Iris pigment epithelial cell (primary cell): ENCODE measurements around the gene SAMD8.
"Not testable (repeated sequence)": the region's sequence is repeated elsewhere in the genome, so short reads cannot be mapped to it uniquely, and the experiment has no call there.

Source experiments
- DNase-seq: peaks from one replicate; pipeline ENCODE4 v3.0.0-alpha.2; 2011; ENCODE audit warnings: low read depth

The SAMD8 gene

DNA sequence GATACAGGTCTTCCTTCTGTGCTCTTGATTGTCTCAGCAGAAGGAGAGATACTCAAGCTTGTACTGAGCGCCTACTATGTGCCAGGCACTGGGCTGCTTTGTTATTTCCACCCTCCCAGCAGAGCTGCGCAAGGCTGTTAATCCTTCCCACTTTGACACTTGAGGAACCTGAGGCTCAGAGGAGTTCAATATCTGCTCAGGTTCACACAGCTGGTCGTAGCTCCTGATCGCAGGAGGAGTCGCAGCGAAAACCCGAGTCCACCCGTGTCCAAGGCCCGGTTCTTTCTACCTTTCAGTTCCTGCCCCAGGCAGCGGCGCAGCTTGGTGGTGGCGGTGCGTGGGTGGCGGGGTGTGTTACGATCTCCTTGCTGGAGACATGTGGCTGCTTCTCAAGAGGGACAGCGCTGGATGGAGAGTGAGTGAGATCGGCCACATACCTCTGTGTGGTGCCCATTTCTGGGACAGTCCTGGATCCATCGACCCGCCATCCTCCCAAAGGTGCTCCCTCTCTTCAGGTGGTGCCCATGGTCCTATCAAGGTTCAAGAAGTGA is 26.5 kb upstream of the SAMD8 start:
- no peak for DNase-seq

DNA sequence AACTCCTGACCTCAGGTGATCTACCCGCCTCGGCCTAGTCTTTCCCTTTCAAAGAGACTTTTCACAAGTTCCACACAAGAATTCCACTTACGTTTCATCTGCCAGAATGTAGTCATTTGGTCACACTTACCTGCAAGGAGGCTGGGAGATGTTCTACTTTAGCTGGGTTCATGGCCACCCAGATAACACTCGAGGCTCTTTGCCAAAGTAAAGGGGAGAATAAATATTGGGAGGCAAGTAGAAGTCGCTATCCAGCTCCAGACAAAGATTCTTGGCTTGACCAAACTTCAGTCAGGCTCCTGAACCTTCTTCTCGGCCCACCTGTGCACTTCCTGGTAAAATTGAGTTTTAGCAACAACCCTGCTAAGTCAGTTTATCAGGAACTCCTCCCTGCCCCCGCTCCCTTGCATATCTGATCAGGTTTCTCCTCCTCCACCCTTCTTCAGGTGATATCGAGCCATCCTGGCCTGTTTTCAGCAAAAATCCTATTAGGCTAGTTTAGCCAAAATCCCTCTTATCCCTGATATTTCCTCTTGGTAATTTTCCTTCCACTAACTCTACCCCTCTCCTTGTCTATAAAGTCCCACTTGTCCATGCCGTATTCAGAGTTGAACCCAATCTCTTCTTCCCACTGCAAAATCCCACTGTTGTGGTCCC is 25.1 kb upstream of the SAMD8 start:
- DNase-seq: no peak

DNA sequence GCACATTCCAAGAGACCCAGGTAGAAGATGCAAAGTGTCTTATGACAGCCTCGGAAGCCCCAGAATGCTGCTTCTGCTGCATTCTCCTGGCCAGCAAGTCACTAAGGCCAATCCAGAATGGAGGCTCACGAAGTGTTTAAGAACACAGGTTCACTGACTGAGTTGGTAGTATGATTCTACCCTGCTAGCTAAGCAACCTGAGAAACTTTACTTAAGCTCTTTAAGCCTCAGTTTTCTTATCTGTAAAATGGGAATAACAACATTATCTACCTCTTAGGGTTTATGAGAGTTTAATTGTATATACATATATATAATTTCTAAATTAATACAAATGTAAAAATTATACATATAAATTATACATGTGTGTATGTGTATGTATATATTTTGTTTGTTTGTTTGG is 22.8 kb upstream of the SAMD8 start:
- no peak for DNase-seq

DNA sequence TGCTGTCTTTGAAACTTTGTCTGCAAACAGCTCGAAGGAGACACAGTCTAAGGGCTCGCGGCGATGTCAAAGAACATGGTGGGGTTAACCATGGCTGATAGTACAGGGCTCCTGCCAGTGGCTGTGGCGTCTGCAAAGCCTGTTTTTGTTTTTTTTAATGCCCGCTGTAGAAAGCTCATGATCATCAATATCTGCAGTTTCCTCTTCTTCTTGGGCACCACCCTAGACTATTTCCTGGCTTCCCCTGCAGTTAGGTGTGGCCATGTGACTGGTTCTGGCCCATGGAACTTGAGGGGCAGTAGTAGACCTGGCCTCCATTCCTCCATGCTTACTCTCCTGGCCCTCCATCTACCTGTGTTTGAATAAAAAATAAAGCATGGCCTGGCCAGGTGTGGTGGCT is 21.8 kb upstream of the SAMD8 start:
- no peak for DNase-seq

DNA sequence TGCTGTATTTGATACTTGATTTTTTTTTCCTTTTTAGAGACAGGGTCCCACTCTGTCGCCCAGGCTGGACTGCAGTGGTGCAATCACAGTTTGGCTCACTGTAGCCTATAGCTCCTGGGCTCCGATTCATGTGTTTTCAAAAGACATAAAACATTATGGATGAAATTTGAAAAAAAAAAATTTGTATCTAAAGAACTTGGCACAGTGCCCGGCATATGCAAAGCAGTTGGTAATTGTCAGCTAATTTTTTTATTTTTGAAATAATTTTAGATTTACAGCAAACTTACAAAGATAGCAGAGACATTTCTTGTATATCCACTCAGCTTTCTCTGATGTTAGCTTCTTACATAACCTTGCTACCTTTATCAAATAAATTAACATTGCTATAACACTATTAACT is 20.3 kb upstream of the SAMD8 start:
- DNase-seq: no peak

DNA sequence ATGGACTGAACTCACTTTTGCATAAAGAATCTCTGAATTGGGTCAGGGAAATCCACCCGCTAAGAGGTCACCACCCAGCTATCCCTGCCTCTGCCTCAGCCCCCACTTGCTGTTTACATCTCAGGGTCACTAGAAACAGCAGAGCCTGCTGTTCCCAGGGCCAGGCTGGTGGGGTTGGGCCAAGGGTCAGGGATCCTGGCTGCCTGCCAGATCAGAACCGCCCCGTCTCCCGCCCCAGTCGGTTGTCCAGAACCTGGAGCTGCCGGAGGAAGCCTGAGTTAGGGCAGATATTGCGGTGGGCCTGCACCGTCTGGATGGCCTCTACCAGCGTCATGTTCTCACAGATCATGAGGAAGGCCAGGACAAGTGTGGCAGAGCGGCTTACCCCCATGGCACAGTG is 17.0 kb upstream of the SAMD8 start:
- DNase-seq: no peak

DNA sequence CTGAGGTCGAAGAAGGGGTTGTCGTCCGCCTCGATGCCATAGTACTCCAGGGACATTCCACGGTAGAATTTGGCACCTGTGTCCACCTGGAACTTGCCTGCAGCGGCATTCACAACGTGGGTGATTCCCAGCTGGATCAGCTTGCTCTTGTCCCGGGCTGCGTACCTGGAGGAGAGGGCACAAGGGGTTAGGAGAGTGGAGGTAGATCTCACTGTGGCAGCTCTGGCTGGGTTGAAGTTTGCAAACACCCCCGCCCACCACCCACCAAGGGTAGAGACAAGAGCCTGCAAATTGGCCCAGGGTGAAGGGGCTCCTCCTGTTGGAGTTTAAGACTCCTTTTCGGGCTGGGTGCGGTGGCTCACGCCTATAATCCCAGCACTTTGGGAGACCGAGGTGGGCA is 15.8 kb upstream of the SAMD8 start:
- no peak for DNase-seq

DNA sequence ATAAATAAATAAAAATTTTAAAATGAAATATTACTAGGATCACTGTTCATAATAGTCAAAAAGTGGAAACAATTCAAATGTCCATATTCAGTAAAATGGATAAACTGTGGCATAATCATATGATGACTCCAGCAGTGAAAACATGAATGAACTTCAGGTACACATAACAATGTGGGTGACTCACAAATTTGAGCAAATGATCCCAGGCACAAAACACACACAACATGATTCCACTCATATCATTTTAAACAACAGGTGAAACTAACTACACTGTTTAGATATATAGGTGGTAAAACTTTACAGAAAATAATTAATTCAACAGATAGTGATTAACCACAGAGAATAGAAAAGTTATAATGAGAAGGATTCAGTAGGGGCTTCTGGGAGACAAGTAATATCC is 14.7 kb upstream of the SAMD8 start:
- no peak for DNase-seq

DNA sequence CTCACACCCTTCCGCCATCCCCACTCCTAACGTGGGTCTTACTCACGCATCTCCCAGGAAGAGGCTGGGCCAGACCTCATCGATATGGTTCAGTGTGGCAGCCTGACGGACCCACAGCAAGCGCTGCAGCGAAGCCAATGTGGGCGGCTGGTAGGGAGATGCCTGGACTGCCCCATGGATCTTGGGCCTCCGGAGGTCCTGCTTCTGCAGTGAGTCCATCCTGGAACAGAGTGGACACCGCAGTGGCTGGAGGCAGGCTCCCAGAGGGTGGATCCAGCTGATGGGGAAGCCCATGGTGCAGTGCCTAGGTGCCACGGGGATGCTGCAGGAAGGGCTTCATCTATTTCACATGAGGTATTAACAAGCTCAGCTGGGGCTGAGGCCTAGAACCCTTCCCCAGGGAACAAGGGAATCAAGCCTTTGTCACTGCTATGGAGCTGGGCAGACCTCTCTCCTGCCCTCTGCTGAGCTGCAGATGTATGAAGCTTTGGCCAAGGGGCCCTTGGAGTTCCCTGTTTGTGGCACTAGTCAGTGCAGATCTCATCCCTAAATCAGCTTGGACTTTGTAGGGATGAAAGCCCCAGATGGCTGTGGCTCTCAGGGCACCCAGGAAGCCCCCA is 13.7 kb upstream of the SAMD8 start:
- peak; percentile 15 for DNase-seq

DNA sequence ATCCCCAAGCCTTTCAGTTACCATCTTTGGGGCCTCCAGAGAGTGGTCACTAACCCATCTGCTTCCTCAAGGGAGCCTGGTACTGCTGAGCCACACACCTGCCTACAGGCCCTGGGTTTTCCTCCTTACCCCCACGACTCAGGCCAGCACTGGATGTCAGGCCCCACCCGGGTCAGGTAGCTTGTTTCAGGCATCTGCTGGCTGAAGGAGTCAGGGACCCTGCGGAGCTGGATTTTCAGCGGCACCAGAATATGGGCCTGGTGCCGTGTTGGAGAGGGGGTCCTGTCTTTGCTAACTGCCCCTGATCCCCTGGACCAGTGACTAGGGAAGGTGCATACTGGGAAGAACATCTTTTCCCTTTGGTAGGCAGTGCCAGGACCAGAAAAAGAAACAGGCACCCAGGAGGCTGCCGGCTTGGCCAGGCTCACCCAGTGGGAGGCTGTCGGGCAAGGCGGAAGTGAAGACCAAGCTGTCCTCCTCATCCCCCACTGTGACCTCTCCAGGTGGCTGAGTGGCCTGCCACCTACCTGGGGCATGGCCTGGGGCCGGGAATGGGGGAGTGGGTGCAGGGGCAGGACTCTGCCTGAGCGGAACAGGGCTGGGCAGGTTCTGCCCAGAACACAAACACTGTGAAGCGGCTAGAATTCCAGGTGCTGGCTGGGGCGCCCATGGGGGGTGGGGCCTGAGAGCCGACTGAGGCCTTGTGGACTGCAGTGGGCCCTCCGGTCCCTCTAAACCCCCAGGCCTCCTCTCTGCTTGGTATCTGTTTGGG is 12.4 kb upstream of the SAMD8 start:
- no peak for DNase-seq

DNA sequence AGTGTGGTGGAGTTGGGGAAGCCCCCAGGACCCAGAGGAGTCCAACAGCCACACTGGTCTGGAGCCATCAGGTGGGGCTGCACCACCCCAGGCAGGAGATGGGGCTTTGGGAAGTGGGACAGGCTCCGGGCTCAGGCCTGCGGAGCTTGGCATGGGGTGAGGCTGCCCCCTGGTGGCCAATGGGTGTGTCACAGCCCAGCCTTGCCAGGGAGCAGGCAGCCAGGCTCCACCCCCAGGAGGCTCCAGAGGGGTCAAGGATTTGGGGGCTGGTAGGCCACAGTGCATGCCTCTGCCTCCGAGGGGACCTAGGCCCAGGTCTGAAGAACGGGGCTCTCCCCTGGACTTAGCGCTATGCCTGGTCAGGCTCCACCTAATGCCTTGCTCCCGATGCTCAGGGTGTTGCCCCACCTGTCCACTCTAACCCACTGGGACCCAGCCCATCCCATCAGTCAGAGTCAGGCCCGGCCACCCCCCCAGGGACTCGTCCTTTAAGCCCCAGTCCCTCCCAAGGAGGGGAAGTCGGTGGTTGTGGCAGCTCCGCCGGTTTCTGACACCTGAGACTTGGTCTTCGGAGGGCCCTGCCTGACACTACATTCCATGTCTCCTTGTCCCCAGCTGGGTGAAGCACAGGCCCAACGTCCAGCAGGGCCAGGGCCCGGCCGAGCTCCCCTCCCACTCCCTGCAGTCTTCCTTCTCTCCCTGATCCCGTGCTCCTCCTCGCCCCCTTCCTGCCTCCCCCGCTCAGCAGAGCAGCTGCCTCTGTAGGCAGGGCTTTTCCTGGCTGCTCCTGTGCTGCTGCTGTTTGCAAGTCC is 11.3 kb upstream of the SAMD8 start:
- DNase-seq: peak; percentile 49

DNA sequence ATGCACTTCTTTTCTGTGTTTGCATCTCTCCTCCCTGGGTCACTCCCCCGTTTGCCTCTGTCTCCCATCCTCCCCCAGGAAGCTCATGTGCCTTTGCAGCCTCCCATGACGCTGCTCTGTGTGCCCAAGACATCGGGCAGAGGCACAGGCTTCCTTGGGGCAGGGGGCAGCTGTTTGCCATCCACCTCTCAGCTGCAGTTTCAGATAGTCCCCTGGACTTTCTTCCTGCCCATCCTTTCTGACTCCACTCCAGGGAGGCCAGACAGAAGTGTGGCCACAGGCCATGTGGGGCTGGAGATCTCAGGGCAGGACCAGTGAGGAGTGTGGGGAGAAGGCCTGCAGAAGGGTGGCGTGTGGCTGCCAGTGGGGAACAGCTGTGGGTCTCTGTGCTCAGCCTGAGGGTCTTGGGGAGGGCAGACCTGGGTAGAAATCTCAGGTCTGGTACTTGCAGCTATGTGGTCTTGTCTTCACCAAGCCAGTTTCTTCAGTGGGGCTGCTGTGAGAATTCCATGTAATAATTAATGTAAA is 10.6 kb upstream of the SAMD8 start:
- no peak for DNase-seq

DNA sequence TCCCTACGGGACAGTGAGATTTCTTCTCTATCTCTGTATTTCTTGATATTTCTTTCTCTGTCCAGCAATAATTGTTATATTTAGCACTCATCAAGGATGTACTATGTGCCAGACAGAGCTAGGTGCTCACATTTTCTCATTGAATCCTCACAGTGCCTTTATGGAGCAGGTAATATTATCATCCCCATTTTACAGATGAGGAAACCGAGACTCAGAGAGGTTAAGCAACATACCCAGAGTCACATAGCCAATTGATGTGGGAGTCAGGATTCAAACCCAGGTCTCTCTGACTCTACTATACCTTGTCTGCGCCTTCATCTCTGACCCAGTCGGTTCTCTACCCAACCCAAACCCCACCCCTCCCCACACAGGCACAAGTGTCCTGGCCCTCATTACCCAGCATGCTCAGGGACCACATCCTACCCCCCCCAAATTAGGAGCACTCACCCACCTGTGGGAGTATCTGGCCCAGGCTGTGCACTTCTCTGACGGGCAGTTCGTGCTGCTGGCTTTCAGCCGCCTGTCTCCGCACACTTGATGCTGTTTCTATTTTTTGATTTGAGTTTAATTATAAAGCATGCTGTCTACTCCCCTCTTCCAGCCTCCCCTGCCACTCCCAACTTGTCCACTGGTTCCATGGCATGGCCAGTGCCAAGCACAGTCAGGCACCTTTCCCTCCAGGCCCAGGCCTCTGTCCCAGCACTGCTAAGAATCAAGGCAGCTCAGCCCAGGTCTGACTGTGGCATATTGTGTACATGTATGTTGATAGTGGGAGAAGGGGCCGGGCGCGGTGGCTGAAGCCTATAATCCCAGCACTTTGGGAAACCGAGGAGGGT is 9.8 kb upstream of the SAMD8 start:
- no peak for DNase-seq

DNA sequence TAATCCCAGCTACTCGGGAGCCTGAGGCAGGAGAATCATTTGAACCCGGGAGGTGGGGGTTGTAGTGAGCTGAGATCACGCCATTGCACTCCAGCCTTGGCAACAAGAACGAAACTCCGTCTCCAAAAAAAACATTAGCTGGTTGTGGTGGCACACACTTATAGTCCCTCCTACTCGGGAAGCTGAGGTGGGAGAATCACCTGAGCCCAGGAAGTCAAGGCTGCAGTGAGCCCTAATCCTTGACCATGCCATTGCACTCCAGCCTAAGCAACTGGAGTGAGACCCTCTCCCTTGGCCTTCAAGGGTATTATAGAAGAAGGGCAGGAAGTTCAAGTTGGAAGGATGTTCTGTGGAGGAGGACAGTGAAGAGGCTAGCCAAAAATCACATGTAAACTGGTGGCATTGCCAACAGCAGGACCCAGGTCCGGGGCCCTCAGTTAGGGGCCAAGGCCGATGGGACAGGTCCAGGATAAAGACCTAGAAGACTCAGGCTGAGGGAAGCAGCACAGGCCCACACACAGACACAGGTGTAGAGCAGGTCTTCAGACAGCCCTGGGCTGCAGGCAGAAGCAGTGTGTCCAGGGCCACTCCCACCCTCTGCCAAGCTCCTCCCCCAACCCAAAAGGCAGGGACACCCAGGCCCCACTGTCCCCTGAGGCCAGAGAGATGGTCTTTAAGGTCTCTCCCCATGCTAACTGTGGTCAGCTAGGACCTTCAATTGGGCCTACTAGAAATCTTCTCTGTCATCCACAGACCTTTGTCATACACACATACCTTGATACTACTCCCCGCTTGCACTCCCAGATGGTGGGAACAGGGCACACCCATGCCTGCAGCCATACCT is 8.4 kb upstream of the SAMD8 start:
- DNase-seq: no peak

DNA sequence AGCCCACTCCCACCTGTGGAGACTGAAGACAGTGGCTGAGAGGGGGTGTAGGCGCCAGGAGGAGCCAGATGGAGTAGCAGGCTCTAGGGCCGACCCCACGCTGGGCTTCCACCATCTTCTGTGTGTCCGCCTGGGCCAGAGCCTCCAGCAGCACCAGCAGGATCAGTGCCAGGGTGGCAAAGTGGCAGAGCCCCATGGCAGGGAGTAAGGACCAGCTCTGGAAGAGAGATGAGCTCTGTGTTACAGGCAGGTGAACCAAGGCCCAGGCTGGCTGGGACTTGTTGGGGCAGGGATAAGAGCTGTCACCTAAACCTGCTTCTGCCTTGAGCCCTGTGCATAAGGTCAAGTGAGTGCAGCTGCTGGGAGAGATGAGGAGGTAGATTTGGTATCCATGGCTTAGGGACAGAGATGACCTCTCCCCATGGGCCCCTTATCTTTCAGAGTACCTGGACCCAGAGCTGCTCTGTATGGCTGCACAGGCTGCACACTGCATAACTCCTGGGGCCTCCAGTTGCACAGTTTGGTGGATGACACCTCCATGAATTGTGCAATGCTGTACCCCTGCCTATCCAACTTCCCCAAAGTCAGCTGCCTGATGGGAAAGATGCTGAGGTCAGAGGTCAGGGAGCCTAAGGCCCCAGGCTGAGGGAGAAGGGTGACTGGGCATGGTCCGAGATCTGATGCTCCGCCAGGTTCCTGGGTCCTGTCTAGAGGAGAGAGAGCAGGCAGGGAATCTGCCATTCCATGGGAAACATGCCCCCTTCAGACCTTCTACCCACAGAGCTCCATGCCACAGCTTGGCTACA is 7.4 kb upstream of the SAMD8 start:
- no peak for DNase-seq

DNA sequence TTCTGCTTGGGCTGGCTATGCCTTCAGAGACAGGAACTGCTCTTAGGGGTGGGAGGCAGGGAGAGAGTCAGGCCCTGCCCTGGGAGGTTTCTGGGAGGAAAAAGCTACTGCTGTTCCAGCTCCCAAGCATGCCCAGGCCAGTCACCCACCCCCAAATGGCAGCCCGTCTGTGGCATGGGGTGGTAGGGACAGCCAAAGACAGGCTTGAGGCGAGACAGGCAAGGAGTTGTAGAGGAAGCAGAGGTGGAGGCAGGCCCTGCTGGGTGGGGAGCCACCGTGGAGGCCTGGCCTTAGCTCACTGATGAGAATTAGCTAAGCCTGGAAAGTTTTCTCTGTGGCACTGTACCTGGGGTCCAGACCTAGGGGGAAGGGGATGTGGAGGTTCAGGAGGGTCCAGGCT is 6.6 kb upstream of the SAMD8 start:
- no peak for DNase-seq

DNA sequence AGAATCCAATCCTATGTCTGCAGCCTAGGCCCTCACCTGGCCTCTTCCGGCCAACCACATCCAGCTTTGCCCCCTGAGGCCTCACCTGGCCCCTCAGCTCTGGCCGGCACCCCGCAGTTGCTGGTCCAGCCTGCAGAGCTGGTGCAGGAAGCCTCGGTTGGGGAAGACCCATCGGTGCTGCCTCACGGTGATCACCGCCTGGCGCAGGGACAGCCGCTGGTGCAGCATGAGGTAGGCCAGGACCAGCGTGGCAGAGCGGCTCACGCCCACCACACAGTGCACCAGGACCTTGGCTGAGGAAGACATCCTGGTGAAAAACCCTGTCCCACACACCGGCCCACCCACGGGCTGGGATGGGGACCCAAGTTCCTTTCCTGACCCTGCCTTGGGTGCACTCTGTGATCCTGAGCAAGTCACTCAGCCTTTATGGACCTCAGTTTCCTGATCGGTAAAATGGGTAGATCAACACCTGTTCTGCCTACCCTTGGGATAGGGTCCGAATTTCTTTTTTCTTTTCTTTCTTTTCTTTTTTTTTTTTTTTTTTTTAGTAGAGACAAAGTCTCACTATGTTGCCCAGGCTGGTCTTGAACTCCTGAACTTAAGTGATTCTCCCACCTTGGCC is 5.8 kb upstream of the SAMD8 start:
- no peak for DNase-seq

DNA sequence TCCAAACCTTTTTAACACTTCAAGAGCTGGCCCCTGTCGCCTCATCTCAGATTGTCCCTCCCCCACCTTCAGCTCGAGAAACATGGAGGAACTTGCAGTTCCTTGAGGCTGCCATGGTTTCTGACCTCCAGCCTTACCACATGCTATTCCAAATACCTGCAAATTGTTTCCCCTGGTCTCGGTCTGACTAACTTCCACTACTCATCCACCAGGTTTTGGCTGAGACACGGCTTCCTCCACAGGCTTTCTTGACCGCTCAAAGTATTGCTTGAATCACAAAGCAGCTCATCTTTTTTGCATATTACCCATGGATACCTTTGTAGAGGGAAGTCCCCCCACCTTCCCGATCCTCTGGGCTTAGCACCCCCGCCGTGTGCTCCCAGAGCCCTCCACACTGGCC is 5.2 kb upstream of the SAMD8 start:
- DNase-seq: no peak

DNA sequence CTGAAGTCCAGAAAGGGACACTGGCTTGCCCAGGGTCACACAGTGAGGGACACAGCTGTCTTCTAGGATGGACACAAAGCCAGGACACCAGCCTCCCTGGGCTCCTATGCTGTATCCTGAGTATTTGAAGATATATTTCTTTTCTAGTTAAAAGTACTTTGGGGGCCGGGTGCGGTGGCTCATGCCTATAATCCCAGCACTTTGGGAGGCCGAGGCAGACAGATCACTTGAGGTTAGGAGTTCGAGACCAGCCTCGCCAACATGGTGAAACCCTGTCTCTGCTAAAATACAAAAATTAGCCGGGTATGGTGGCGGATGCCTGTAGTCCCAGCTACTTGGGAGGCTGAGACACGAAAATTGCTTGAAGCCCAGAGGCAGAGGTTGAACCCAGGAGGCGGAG is 4.6 kb upstream of the SAMD8 start:
- not testable (repeated sequence) for DNase-seq
